GM21717 (cell line): ENCODE measurements around the gene ALPP.
"Not testable (repeated sequence)": the region's sequence is repeated elsewhere in the genome, so short reads cannot be mapped to it uniquely, and the experiment has no call there.

Experiments
- ATAC-seq: cut with Tn5 transposase; IDR thresholded peaks from one replicate; pipeline ENCODE4 v1.9.1; 2021; ENCODE audit warnings: mild to moderate bottlenecking, moderate library complexity; ENCODE audit not compliant: unreplicated experiment

The ALPP gene

DNA sequence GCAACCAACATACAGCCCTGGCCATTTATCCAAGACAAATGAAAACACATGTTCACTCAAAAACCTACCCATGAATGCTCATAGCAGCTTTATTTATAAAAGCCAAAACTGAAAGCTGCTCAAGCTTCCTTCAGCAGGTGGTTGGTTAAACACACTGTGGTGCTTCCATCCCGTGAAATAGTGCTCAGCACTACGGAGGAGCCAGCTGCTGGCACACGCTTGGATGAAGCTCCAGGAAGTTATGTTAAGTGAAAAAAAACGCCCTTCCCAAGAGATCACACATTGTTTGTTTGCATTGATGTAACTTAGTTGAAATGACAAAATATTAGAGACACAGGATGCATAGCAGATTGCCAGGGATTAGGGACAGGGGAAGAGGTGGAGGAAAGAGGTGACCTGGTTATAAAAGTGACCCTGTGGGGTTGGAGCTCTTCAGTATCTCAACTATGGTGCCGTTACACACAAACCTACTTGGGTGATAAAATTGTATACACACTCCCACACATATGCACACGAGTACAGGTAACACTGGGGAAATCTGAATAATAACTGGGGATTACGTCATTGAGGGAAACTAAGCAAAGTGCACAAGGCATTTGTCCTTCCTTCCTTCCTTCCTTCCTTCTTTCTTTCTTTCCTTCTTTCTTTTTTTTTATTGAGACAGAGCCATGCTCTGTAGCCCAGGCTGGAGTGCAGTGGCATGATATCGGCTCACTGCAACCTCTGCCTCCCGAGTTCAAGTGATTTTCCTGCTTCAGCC is 21.9 kb downstream of the ALPP start:
- no peak for ATAC-seq

DNA sequence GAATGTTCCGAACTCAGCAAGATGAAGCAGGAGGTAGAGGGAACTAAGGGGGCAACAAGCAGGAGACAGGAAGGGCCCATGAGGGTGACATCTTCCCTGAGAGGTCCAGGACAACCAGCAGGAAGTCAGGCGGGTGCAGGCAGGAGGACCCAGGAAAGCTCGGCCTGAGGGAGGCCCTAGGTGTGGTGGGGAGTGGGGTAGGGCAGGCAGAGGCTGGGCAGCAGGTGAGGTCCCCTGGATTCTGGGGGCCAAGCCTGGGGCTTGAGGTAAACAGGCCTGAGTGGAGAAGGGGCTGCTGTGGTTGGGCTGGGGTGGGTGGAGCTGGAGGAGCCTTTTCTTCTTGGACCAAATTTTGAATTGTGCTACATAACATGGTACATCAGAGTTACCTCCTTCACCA is 24.0 kb downstream of the ALPP start:
- no peak for ATAC-seq

DNA sequence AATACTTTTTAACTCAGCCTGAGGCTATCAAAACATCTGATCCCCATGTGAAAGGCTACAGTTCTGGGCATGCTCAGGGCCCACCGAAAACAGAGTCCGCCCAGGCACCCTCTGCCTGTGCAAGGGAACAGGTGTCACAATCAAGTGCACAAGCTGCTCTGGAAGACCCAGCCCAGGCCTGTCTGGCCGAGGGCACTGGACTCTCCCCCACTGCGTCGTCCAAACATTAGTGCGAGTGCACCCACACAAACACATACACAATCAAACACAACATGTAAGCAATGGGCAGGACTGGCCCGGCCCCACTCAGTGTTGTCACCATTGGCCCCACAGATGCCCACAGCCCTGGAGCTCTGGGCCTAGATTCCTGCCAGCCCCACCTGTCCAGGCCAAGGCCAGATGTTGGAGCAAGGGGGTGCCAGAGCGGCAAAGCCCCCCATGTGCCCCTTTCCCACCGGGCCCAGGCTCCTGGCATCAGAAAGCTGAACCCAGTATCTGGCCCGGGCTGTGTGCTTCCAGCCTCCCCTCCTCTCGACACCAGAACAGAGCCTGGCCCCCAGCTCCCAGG is 27.5 kb downstream of the ALPP start:
- no peak for ATAC-seq

DNA sequence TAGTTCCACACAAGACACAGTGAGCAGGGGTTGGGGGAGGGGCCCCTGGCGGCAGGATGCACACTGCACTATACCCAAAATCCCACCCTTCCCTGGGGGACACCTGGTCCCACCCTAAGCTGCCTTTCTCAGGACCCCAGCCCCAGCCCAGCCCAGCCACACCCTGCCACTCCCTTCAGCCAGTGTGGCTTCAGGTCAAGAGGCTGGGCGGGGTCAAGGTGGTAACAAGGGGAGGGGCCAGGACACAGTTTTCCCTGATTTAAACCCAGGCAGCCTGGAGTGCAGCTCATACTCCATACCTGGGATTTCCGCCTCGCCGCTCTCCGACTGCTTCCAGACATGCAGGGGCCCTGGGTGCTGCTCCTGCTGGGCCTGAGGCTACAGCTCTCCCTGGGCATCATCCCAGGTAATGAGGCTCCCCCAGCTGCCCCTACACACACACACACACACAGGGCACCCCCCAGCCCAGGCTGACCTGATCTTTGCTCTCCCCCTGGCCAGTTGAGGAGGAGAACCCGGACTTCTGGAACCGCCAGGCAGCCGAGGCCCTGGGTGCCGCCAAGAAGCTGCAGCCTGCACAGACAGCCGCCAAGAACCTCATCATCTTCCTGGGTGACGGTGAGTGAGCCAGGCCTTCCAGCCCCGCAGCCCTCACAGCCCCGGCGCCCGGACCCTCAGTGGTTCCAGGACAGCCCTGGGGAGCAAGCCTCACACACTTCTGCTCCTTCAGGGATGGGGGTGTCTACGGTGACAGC is 28.2 kb downstream of the ALPP start, which contains the start of gene ALPG:
TSS of gene ALPG (plus strand) at position 289 of the 755 bp plus-strand sequence. CDS start at position 340, 51 bp downstream.
- no peak for ATAC-seq

DNA sequence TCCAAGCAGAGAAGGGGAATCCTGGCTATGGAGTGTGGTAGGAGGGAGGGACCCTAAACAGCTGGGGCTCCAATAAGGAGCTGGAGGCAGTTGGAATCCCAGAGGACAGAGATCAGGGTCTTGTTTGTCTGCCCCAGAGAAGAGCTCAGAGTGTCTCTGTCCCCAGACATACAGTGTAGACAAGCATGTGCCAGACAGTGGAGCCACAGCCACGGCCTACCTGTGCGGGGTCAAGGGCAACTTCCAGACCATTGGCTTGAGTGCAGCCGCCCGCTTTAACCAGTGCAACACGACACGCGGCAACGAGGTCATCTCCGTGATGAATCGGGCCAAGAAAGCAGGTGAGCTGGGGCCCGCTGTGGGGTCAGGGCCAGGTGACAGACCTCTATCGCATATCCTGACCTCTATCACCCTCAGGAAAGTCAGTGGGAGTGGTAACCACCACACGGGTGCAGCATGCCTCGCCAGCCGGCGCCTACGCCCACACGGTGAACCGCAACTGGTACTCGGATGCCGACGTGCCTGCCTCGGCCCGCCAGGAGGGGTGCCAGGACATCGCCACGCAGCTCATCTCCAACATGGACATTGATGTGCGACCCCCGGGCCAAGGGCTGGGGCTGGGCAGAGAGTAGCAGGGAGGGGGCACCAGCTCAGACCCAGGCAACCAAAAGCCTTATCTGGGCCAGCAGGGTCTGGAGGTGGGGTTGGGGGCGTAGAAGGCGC is 29.0 kb downstream of the ALPP start:
- ATAC-seq: not testable (repeated sequence)

DNA sequence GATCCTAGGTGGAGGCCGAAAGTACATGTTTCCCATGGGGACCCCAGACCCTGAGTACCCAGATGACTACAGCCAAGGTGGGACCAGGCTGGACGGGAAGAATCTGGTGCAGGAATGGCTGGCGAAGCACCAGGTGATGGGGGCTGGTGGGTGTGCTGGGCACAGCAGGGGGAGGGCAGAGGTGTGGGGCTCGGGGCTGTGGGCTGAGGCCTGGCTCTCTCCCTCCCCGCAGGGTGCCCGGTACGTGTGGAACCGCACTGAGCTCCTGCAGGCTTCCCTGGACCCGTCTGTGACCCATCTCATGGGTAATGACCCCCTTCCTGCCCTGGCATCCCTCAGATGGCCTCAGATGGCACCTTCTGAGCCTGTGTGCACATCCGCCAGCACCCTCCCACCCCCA is 29.7 kb downstream of the ALPP start:
- ATAC-seq: not testable (repeated sequence)

DNA sequence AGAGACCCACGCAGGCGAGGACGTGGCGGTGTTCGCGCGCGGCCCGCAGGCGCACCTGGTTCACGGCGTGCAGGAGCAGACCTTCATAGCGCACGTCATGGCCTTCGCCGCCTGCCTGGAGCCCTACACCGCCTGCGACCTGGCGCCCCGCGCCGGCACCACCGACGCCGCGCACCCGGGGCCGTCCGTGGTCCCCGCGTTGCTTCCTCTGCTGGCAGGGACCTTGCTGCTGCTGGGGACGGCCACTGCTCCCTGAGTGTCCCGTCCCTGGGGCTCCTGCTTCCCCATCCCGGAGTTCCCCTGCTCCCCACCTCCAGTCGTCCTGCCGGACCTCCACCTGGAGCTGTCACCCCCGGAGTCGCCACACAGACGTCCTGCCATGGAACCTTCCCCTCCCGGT is 31.1 kb downstream of the ALPP start:
- ATAC-seq: not testable (repeated sequence)

DNA sequence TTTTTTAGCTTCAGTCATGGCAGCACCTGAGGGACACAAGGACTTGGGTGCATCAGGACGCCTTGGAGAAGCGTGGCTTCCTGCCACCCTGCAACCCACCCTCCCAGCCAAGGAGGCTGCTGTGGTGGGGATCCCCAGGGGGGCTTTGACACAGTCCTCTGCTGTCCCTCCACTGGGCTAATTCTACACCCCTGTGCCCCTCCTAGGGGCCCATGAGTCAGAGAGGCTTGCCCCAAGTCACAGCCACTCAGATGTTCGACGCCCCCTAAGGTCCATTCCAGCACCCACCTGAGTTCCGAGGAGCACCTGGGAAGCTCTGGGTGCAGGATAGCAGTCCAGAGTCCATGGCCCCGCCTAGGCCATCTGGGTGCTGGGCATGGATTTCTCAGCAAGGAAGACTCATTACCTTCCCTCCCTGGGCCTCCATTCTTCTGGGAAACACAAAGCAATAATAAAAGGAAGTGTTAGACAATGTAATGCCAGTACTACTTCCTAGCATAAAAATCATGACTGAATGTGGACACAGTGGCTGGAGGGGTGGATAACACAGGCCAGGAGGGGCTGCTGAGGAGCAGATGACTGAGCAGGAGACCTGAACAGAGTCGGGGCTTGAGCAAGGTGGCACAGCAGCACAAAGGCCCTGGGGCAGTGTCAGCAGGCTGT is 31.8 kb downstream of the ALPP start:
- ATAC-seq: no peak

DNA sequence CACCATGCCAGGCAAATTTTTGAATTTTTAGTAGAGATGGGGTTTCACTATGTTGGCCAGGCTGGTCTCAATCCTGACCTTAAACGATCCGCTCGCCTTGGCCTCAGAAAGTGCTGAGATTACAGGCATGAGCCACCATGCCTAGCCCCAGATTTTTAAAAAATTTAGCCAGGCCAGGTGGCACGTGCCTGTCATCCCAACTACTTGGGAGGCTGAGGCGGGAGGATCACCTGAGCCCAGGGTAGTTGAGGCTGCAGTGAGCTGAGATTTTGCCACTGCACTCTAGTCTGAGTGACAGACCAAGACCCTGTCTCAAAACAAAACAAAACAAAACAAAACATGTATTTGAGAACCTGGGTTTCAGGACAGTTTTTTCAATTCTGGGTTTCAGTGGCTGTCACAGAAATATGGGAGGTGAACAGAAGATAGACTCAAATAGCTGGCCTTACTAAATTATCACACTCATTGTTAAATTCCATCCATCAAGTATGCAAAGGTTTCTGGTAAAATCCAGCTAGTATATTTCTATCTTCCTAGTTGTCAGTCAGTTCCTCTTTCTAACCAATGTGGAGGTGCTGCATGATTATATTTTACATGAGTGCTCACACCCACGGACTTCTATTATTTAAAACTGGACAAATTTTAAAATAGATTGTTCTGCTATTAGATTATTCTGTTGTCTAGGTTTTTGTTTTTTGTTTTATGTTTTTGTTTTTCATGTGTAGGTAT is 33.5 kb downstream of the ALPP start:
- no peak for ATAC-seq

DNA sequence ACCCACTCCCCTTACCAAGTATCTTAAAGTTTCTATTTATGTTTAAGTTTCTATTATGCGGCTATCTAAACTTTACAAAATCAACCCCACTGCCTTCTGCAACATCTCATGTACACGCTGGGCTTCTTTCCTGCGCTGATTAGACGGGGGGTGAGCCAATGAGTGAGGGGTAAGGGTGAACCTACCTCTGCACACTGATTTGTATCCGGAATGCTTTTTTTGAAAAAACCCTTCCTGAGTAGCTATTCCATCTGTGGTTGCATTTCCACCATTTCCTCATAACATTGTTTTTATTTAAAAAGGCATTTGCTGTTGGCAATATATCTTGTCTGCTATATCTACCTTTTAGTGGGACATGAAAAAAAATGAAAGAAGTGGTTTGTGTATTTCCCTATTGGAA is 34.4 kb downstream of the ALPP start:
- no peak for ATAC-seq

DNA sequence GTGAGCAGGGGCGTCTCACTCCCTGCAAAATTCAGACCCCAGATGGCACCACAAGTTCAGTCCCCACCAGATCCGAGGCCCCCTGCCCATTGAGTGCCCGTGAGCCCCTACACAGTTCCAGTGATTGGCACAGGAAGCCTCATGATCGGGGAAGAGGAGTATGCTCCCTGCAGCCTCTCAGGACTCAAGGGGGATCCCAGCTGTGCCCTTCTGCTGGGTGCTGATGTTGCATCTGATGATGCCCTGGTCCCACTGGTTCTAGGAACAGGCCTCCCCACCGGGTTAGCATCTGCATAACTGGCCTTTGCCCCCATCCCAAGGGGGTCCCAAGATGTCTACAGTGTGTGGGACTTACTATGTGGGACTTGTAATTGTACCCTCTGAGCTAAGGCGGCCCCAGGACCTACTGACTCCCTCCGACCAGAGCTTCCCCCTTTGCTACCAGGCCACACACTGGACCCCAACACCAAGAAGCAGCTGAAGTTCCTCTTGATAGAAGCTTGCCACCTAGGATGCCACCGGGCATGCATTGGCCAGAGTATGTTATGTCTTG is 36.7 kb downstream of the ALPP start:
- ATAC-seq: no peak

DNA sequence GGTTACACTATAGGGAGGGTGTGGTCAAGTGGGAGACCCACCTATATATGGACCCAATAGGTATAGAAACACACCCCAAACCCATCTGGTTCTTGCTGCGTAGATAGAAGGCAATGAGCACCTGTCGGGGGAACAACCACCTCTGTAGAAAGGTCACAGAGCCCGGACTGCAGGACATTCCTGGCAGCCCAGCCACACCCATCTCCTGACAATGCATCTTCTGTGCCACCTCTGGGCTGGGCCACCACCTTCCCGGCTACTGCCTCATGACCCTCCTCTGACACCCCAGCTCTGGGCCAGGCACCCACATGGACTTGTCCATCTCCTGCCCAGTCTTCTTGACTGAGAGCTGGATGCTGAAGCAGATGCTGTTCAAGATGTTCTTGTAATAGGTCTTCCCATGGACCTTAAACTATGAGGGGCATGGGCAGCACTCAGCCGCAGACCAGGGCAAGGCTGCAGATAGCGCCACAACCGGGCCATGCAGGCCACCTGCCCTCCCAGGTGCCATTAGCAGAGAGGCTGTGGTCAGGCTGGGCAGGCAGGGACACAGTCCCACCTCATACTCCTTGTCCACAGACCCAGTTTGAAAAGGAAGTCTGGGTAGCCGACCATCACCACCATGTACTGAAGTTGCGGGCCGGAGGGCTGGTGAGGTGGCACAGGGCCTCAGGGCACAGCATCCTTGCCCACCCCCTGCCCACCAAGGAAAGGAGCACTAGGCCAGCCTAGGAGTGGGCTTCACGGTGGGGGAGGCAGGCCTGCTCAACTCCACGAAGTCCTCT is 37.4 kb downstream of the ALPP start:
- ATAC-seq: no peak

DNA sequence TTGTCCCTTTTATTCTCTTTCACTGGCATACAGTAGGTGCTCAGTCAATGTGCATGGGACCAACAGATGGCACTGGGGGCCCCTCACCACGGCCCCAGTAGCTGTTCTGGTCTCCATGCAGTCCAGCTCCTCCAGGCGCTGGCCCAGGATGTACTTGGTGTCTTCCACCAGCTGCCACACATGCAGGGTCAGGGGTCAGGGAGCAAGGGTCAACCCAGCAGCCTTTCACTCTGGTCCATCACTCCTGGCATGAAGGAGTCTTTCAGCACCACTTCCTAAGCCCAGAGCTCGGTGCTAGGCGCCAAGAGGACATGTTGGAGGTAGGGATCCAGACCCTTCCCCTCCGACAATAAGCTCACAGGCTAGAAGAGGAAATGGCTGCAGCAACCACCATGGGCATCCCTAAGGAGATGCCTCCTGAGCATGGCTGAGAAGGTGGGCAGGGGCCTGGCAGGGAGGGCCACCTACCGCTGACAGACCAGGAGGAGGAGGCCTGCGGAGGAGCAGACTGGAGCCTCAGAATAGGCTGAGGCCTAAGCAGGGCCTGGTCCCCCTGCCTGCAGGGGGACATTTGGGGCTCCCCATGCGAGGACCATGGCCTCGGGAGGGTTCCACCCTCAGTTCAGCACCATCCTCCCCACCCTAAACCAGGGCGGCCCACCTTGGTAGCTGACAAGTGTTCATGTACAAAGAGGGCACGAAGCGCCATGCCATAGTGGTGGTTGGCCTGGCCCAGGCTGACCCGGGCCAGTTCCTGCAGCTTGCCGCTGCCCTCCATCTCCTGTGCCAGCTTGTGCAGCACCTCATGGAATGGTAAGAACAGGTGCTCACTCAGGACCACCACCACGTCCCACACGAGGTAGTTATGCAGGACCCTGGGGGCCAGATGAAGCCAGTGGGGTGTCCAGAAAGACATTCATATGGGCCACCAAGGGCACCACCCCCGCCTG is 38.2 kb downstream of the ALPP start:
- no peak for ATAC-seq

DNA sequence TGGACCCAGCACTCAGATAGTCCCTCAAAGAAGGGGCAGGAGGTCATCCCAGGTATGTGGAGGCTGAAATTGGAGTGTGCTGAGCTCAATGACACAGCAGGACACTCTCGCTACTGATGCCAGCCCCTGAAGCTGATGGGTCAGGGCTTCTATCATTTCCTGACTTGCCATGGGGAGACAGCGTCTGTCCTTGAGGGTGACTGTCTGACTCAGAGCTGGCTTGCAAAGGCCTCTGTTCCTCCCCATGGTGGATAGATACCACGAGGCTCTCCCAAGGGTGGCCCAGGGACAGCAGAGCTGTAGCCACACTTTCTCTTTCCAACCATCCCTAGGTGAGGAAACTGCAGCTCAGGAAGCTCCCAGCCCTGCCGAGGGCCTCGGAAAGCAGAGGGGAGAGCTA is 38.9 kb downstream of the ALPP start:
- ATAC-seq: no peak

DNA sequence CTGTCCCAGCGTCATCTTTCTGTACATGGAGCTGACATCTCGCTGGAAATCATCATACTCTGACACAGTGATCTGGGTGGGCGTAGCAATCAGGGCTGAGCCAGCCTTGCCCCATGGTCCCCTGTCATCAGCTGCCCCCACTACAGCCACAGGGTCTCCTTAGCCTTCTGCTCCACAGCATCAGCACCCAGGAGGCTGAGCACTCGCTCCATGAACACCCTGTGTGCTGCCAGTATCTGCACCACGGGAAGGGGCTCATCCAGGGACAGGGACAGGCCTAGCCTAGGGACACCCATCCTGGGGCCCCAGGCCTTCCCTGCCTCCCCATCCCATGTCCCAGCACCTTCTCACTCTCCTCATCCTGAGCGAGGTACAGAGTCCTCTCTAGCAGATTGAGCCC is 39.5 kb downstream of the ALPP start:
- ATAC-seq: no peak

DNA sequence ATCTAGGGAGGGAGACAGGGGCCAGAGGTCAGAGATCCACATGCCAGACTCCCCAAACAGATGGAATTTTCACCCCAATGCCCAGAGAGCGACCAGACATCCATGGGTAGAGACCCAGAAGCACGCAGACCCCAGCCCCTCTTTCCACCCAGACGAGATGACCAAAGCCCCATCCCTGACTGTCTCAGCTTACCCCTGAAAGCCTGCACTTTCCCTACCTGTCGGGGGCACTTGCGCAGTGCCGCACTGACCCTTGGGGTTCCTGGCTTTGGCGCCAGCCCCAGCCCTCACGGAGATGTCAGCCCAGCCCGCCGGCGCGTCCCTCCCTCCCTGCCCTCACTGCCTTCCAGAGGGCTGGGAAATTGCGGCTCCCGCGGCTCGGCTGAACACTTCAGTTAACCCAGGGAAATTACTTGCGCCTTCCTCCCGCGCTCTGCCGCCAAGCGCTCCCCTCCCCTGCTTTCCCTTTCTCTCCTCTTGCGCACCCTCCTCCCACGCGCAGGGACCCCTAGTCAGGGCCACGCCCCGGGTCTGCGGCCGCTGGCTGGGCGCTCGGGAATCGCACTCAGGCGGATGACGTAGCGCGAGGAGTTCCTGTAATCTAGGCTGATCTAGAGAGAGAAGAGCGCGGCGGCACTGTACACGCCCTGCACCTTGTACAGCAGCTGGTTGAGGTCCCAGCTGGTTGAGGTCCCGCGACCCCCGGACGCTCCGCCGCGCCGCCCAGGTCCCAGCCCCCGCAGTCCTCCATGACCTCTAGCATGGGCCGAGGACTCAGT is 40.1 kb downstream of the ALPP start:
- no peak for ATAC-seq
